GM23338 (cell line): ENCODE results near the gene CDK5R2.

Experiments used
- CREB1 ChIP-seq: fragments of 250-450 bp; sonication (Bioruptor Pico); IDR thresholded peaks from 2 replicates; pipeline ENCODE4 v1.5.0; 2020; ENCODE audit warnings: low read depth, mild to moderate bottlenecking, moderate library complexity
- CTCF ChIP-seq, 2 experiments: fragments of 200-600 bp in 1 of 2; sonication (generic) in 1 of 2; conservative IDR thresholded peaks; 2 replicates each; pipeline versions ENCODE4 v1.5.1 to v1.6.1; 2016 to 2017; ENCODE audit warnings: antibody characterized with exemption in 2 of 2, low read depth in 2 of 2, mild to moderate bottlenecking in 2 of 2, moderate library complexity in 1 of 2
- EZH2 ChIP-seq: fragments of 200-600 bp; sonication (generic); IDR thresholded peaks from one replicate; pipeline ENCODE4 v1.8.0; 2017; ENCODE audit warnings: antibody characterized with exemption, mild to moderate bottlenecking, low read depth; ENCODE audit not compliant: unreplicated experiment
- EZH2phosphoT487 ChIP-seq: fragments of 200-600 bp; sonication (generic); IDR thresholded peaks from one replicate; pipeline ENCODE4 v1.8.1; 2018; ENCODE audit warnings: antibody characterized with exemption; ENCODE audit not compliant: unreplicated experiment
- POLR2AphosphoS5 ChIP-seq: IDR thresholded peaks from 2 replicates; pipeline ENCODE4 v1.6.1; 2016; ENCODE audit warnings: antibody characterized with exemption, low read depth
- ZNF114 ChIP-seq: fragments of 250-450 bp; sonication (Bioruptor Pico); IDR thresholded peaks from 2 replicates; pipeline ENCODE4 v1.5.0; 2020; ENCODE audit warnings: mild to moderate bottlenecking, moderate library complexity
- TF ChIP-seq, protein P1 (sequence below): IDR thresholded peaks from one replicate; pipeline ENCODE4 v1.6.1; 2018; ENCODE audit warnings: antibody characterized with exemption; ENCODE audit not compliant: unreplicated experiment

- TF ChIP-seq CREB1 (CRISPR knock-in tag): no peak
- TF ChIP-seq CTCF (conservative IDR thresholded peaks at IDR 0.05; ENCODE audit: low read depth in 2 of 2): no peak
- no peak for TF ChIP-seq POLR2AphosphoS5
- TF ChIP-seq EZH2: no peak
- TF ChIP-seq, protein P1, sequence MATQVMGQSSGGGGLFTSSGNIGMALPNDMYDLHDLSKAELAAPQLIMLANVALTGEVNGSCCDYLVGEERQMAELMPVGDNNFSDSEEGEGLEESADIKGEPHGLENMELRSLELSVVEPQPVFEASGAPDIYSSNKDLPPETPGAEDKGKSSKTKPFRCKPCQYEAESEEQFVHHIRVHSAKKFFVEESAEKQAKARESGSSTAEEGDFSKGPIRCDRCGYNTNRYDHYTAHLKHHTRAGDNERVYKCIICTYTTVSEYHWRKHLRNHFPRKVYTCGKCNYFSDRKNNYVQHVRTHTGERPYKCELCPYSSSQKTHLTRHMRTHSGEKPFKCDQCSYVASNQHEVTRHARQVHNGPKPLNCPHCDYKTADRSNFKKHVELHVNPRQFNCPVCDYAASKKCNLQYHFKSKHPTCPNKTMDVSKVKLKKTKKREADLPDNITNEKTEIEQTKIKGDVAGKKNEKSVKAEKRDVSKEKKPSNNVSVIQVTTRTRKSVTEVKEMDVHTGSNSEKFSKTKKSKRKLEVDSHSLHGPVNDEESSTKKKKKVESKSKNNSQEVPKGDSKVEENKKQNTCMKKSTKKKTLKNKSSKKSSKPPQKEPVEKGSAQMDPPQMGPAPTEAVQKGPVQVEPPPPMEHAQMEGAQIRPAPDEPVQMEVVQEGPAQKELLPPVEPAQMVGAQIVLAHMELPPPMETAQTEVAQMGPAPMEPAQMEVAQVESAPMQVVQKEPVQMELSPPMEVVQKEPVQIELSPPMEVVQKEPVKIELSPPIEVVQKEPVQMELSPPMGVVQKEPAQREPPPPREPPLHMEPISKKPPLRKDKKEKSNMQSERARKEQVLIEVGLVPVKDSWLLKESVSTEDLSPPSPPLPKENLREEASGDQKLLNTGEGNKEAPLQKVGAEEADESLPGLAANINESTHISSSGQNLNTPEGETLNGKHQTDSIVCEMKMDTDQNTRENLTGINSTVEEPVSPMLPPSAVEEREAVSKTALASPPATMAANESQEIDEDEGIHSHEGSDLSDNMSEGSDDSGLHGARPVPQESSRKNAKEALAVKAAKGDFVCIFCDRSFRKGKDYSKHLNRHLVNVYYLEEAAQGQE: no peak
- TF ChIP-seq ZNF114 (CRISPR knock-in tag): no peak
- TF ChIP-seq EZH2phosphoT487: no peak
Observed at GRCh38 chr2:218954541-218955300, 4.7 kb upstream of the CDK5R2 start.
